ENCODE data around the gene UCK1.

UCK1 gene

DNA sequence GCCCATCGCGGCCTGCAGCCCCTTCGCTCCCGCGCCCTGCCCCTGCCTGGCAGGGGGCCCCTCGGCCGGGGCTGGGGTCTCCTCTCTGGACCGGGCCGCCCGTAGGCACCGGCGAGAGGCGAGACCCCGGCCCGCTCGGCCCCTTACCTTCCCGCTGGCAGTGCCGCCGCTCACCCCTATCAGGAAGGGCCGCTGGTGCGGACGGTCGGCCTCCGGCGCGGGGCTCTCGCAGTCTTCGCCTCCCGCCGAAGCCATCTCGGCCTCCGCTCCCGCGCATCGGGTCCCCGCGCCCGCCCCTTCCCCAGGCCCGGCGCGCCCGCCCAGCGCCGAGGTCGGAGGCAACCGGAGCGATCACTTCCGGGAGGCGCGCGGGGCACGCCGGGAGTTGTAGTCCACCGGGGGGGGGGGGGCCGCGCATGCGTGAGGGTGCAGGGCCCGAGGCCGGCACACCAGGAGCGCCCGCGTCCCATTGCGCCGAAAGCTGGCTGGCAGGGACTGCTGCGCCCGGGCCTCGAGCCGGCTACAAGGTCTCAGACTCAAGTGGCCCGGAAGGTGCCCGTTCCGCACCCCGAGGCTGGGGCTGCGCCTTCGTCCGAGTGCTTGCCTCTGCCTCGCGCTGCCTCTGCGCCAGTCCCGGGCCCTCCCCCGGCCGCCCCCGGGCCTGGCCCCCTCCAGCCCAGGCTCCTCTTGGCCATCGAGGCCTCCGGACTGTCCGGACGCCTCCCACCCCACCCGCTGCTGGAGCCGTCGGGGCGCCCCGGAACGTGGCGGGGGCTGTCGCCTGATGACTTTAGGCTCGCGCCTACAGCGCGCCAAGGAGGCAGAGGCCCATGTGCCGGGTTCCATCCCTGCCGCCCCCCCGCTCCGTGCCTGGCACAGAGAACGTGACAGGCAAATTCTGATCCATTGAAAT, at the start of gene UCK1:
UCK1 (minus strand) TSS at position 344 of the 913 bp plus-strand sequence; CDS start at position 255, 89 bp downstream.
- H3K4me3 ChIP-seq (ENCODE audit: low read length), result peak within 1 kb of the TSS; percentile 75
- TF ChIP-seq, protein P1, sequence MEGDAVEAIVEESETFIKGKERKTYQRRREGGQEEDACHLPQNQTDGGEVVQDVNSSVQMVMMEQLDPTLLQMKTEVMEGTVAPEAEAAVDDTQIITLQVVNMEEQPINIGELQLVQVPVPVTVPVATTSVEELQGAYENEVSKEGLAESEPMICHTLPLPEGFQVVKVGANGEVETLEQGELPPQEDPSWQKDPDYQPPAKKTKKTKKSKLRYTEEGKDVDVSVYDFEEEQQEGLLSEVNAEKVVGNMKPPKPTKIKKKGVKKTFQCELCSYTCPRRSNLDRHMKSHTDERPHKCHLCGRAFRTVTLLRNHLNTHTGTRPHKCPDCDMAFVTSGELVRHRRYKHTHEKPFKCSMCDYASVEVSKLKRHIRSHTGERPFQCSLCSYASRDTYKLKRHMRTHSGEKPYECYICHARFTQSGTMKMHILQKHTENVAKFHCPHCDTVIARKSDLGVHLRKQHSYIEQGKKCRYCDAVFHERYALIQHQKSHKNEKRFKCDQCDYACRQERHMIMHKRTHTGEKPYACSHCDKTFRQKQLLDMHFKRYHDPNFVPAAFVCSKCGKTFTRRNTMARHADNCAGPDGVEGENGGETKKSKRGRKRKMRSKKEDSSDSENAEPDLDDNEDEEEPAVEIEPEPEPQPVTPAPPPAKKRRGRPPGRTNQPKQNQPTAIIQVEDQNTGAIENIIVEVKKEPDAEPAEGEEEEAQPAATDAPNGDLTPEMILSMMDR (conservative IDR thresholded peaks at IDR 0.05; ENCODE audit: low read length), result no peak
- DNase-seq (ENCODE audit: low read depth), result peak; percentile 77

DNA sequence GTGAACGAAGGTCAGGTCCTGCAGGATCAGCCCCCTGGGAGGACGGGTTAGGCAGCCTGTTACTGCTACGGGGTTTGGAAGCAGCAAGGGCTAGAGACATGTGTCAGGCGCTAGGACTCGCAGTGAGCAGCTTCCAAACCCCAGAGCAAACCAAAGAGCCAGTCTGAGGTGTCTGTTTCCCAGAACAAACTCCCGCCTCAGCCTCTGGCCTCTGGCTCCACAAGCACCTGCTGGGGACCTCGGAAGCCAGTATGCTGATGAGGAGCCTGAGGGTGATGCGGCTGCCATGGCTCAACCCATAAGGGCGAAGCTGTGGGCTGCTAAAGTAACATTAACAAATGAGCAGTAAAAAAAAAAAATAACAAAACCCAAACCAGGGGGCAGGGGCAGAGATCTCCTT, 49.3 kb upstream of the UCK1 start:
- TF ChIP-seq, protein P1 (conservative IDR thresholded peaks at IDR 0.05; ENCODE audit: low read length), result no peak
- no peak overlapping the region for H3K4me3 ChIP-seq (ENCODE audit: low read length)
- DNase-seq (ENCODE audit: low read depth), result no peak

DNA sequence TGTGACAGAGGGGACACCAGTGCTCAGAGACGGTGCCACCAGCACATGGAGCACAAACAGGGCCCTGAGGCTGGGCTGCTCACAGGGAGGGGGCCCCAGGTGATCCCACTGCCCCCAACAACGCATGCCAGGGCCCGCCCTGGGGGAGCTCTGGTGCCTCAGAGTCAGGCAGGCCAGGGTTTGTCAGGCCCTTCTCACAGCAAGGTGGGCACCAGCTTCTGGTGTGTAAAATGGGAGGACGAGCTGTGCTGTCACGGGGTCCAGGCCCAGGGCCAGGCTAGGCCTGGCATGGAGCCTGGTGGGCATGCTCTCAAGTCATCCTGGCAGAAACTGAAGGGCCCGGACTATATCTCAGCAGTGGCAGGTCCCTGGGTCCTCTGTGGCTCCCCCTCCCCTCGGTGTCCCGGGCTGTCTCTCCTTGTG, 48.7 kb upstream of the UCK1 start:
- DNase-seq (ENCODE audit: low read depth), result no peak
- H3K4me3 ChIP-seq (ENCODE audit: low read length), result no peak overlapping the region
- TF ChIP-seq, protein P1 (conservative IDR thresholded peaks at IDR 0.05; ENCODE audit: low read length), result no peak

DNA sequence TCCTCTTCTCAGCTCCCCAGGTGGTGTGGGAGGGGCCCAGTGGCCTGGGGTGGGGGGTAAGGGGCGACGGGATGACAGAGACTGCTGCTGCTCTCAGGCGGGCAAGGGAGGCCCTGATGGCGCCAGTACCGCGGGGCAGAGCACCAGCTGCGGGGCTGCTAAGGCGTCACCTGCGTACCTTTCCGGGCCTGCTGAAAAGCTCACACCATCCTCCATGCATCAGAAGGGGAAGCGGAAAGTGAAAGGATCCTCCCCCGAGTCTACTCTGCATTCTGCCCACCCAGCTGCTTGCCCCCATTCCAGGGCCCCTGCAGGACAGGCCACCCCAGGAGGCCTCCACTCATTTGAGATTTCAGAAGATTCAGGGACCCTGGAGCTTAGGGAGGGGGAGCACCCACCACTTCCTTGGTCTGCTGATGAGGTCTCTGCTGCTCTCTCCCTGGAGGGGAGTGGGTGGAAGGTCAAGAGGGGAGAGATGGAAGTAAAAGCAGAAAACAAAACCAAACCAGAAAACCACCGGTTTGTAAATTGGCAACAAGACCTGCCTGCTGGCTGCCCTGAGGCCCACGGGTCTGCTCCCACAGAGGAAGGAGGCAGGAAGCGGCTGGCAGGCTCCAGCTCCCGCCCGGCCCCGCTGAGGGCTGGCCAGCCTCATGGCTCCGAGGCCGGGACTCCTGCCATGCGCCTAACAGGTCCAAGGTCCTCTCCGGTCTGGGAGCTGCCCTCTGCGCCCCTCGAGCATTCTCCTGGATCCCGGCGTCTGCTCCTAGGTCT, 47.9 kb upstream of the UCK1 start:
- DNase-seq (ENCODE audit: low read depth), result no peak
- TF ChIP-seq, protein P1 (conservative IDR thresholded peaks at IDR 0.05; ENCODE audit: low read length), result no peak
- no peak overlapping the region for H3K4me3 ChIP-seq (ENCODE audit: low read length)

DNA sequence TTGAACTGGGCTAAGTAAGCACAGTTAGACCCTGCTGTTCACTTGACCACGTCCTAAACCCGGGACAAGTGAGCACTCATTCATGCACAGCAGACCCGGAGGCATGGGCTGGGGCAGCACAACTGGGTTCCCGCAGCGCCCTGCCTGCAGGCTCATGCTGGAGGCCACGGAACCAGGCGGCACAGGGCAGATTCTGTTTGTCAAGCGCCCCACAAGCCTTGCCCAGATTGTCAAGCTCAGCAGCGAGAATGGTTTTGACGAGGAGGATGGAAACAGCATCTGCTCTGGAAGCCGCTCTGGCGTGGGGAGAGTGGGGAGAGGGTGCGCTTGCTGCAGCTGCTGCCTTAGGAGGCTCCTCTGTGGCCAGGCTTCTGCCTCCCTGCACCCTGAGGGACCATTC, 47.0 kb upstream of the UCK1 start:
- TF ChIP-seq, protein P1 (conservative IDR thresholded peaks at IDR 0.05; ENCODE audit: low read length), result no peak
- no peak for DNase-seq (ENCODE audit: low read depth)
- H3K4me3 ChIP-seq (ENCODE audit: low read length), result no peak overlapping the region

DNA sequence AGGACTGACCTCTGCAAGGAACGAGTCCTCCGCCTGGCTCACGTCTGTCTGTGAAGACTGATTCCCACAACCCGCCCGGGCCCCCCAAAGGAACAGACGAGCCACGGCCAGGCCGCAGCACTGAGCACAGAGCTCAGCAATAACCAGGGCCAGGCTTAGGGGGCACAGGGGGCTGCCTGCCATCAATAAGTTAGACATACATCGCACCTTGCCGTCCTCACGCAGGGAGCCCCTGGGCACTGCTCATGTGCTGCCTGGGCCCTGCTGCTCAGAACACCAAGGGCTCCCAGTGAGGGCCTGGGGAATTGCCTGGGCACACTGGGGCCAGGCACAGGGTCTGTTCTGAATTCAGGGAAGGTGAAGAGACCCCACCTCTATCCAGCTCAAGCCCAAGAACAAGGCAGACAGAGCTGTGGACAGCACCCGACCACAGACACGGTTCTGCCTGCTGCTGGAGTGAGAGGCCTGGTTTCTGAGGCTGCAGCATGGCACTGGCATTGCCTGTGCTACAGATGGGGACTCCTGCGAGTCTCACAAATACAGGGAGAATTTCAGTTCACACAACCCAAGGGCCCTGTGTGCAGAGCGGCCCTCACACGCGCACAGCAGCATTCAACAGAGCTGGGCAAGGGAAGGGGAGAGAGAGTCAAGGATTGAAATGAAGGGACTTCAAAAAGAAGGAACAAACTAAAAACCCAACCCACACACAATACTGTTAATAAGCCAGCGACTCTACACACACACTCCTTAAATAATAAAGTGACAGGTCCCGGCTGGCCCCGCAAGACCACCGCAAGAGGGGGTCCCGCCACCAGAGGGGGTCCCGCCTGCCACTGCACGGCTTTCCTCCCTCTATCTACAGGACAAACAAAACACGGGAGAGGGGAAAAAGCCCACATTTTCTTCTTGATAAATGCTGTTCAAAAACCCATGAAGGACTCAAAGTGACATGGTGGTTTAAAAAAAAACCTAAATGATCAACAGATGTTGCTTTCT, 46.2 kb upstream of the UCK1 start:
- TF ChIP-seq, protein P1 (conservative IDR thresholded peaks at IDR 0.05; ENCODE audit: low read length), result no peak
- no peak overlapping the region for H3K4me3 ChIP-seq (ENCODE audit: low read length)
- DNase-seq (ENCODE audit: low read depth), result no peak
